Dermis blood vessel endothelial cell (primary cell): ENCODE results near the gene MED23. TPM values are rescaled to one million over a fixed set of nuclear protein-coding genes. Genes with fewer than 3 reads are reported as not detected.

Experiments used
- DNase-seq: peaks from one replicate; pipeline ENCODE4 v3.0.0; 2010
- total RNA-seq: library from RNA; depleted of rRNA; stranded (reverse); fragments of >200 nt; gene quantifications from 2 replicates; pipeline ENCODE4 v1.2.3, GENCODE V29; 2014

Gene MED23
- total RNA-seq, 1 donor from 2014 or later, result 44.6 TPM

- DNase-seq, result no peak
These were observed 10.0 kb upstream of the MED23 start for GRCh38 chr6:131638013-131638412.

DNA sequence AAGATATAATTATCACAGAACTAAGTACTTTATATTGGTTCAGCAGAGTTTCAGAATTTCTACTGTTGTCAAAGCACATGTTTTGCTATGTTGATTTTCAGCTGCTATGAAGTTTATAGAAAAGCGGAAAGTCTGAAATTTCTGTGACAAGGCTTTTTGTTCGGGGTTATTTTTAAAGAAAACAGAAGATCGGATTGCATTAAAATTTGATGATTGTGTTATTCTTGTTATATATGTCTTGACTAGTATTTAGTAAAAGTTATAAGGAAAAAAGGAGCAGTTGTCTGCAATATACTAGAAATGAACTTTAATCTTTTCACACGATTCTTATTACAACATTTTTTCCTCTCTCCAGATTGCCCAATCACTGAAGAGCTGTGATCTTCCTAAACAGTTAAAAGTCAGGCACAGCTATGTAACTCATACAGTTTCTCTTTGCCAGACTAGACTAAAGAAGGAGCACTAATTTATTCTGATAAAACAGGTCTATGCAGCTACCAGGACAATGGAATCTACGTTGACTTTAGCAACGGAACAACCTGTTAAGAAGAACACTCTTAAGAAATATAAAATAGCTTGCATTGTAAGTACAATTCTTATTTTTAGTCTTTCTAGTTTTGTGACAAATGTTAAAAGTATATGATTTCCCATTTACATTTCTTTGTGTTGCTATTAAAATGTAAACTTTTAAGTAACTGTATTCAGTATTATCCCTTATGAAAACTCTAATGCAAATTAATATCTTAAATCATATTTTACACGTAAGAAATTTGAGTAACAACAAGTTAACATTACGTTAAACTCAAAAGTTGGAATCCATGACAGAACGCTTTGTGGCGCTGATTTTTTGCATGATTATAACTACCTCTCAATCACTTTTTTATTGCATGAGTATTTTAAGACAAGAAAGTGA, 9.1 kb upstream of the MED23 start, which contains the start of gene ENPP3:
Gene ENPP3, plus strand, starts transcription at position 423 of the 913 bp plus-strand sequence. Its CDS starts 83 bp downstream, at position 506.
- no peak for DNase-seq

GRCh38 chr6:131635384-131636340, 7.6 kb upstream of the MED23 start:
- no peak for DNase-seq

- DNase-seq, result no peak
These were observed 3.7 kb upstream of the MED23 start for GRCh38 chr6:131631625-131632289.

DNA sequence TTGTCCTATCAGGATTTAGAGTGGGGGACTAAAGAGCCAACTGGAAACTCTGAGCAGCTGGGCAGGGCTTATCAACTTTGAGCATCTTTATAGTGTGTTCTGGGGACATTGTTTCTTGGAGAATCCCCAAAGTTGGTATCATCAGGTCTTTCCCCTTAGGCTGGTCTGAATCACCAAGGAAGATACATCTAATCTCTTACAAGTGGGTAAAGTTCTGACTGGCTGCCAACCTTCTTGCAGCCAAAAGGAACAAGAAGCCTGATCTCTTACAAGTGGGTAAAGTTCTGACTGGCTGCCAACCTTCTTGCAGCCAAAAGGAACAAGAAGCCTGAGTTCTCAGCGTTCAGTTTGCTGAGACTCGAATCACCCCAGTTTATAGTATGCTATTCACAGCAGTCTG, 1.6 kb upstream of the MED23 start:
- no peak for DNase-seq

- DNase-seq, result no peak
These were observed 684 bp upstream of the MED23 start for GRCh38 chr6:131628726-131629125.

- DNase-seq, result no peak
These were observed 12.8 kb downstream of the MED23 start for GRCh38 chr6:131615275-131615674.

GRCh38 chr6:131613296-131613925, 14.6 kb downstream of the MED23 start:
- DNase-seq, result no peak

DNA sequence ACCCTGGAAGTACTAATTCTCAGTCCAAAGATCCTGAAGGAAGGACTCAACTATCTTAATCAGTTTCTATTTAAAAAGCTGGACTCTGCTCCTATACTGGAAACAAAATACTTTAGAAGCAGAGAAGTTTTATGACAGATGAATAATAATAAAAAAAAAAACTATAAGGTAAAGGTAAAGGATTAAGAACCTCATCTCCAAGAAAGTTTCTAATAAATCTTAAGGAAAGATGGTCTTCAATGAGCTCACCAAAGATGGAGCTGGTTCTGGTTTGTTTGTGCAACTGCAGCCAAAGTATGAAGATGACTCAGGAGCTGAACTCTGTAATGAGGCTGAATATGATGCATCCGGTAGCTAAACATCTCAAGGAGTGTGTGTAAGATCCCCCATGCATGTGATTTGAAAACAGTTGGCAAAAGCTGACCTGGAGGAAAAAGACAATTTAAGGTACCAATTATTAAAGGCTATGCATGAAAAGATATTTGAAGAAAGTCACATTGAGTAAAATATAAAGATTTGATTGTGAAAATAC, 25.2 kb downstream of the MED23 start:
- DNase-seq, result peak; percentile 37

DNA sequence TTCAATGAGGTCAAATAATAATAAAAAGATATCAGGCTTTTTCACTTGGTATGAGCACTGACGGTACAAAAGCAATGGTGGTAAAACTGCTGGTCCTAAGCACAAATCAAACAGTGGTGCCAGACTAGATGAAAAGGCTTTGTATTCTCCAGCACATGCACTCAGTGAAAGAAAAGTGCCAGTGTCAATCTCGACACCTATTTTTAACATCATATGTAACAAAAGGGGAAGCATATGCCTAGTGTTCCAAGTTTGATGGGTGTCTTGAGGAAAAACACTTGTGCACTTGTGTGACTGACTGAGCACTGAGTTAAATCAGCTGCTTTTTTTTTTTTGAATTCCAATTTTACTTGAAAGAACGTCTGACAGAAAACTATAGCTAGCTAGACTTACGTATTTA, 27.3 kb downstream of the MED23 start:
- DNase-seq, result no peak

- DNase-seq, result peak; percentile 10
These were observed 30.6 kb downstream of the MED23 start for GRCh38 chr6:131597446-131597845.

- DNase-seq, result no peak
These were observed 34.0 kb downstream of the MED23 start for GRCh38 chr6:131594074-131594473.

DNA sequence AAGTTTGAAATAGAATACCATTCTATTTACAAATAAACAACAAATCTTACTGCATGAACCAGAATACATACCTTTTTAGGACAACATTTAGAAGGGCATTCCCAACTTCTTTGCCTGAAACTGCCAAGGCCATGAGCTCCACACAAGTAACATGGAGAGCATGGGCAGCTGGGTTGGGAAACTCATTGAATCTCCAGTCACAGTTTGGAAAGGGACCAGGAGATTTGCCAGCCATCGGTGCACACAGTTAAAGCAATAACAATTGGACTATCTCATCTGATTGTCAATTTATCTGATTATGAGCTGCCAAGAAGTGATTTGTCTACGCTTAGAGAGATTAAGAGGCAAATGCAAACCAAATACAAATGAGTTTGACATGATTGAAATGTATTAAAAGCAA, 35.1 kb downstream of the MED23 start:
- no peak for DNase-seq

DNA sequence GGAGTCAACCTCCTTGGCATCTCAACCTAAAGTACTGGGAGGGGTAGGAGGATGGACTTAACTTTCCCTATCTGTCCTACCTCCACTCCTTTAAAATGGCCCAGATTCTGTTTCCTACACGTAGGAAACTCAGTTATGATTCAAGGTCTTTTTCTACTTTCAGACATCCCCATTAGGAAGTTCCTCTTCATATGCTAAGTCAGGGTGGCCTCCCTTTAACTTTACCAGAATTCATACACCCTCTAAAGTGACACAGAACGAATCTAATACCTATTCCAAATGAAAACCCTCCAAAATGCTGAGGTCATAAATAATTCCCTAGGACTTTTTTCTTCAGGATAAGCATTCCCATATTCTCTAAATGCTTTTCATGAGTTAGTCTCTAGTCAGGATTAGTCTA, 39.4 kb downstream of the MED23 start:
- no peak for DNase-seq

GRCh38 chr6:131587909-131588308, 40.1 kb downstream of the MED23 start:
- DNase-seq, result no peak

DNA sequence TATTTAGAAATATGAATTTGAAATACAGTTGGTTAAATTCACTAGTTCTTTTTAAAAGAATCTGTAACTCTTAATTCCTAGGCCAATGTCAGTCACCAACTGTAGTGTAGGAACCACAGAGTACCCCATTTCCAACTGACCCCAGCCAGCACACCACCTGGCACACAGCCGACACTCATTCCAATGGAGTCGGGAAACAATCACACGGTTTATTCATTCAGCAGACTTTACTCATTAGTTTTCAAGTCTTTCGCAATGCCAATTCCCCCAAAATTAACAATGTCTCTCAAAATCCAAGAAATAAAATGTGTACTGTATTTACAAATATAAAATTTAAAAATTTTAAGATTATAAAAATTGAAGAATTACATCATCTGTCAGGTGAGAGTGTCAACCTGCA, 41.5 kb downstream of the MED23 start:
- DNase-seq, result no peak

DNA sequence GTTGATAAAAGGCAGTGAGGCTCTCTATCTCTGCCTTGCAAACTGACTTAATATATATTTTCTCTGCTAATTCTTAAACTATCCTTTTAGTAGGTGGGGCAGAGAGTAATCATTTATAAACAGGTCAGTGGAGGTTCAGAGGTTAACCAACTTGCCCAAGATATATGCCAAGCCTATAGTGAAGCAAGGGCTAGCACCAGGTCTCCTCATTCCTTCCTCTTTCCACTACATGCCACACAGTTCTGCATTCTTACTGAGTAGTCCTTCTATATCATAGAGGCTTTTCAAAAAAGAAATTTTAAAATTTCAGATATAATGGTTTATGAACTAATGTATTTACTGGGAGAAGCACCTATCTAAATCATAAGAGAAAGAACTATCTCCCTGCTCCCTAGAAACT, 46.5 kb downstream of the MED23 start:
- DNase-seq, result no peak

DNA sequence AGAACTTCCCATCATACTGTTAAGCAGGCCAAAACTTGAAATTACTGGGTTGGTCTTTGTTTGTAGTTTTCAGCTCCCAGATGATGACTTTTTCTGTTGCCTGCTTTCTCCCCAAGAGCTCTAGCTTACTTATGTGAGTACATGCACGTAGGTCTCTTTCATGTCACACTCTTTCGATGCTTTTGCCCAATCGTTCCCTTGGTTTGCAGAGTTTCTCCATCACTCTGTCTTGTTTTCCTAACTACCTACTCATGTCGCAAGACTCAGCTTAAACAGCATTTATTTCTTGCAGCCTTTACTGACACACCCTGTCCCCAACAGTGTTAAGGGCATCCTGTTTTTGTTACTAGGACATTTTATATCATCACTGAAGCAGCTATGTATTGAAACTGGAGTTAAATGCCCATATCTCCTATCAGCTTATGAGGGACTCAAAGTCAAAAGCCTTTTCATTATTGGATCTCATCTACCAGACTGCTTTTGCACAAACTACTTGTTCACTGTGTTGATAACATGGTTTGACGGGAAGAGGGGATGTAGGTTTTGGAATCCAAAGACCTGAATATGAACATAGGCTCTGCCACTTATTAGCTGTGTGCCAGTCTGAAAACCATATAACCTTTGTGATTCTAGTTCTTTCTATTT, 52.1 kb downstream of the MED23 start:
- no peak for DNase-seq

GRCh38 chr6:131574686-131575085, 53.4 kb downstream of the MED23 start:
- no peak for DNase-seq

- DNase-seq, result no peak
These were observed 53.9 kb downstream of the MED23 start for GRCh38 chr6:131574133-131574532.

DNA sequence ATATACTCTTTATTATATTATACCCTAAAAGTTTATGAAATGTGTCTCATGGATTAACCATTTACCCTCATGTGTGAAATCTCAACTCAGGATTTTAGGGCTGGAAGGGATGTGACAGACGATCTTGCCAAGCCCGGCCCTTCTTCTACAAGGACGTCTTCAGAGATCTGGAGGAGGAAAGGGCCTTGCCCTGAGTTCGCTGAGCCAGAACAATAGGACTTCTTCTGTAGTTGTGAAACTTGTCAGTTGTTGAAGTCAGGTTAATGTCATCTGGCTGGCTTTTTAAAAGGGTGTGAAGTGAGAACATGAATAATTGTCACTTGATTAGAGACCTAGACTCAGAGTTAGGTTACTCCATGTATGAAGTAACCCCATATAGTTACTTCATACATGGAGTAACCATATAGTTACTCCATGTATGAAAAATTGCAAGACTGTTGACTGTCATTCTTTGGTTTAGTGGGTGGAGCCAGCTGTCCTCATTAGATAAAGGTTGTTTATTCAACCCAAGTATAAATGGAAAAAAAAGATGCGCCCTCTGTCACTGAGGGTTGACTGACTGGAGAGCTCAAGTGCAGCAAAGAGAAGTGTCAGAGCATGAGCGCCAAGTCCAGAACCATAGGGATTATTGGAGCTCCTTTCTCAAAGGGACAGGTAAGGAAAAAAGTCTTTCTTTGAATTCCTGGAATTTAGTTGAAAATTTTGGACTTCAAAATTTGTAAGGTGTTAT, 55.2 kb downstream of the MED23 start, which contains the start of gene ARG1:
Gene ARG1, plus strand, starts transcription at position 541 of the 730 bp plus-strand sequence. Its CDS starts 57 bp downstream, at position 598.
- DNase-seq, result no peak
